ENCODE measurements around the gene SLC29A3.

- TF ChIP-seq CTCF (IDR thresholded peaks at IDR 0.05) (no peak), POLR2A (IDR thresholded peaks at IDR 0.05) (no peak)
These were observed 79.9 kb downstream of the SLC29A3 start for GRCh38 chr10:71398976-71399375.

Data from uterus (tissue), 2 donors.